B cell (primary cell): ENCODE results near the gene ABR. TPM values are rescaled to one million over a fixed set of nuclear protein-coding genes. Genes with fewer than 3 reads are reported as not detected.

Experiments
- ATAC-seq: fragments of 200-7000 bp; cut with Tn5 transposase; one replicate; pipeline ENCODE4 v1.10.0; 2021; ENCODE audit warnings: low read depth, mild to moderate bottlenecking, moderate number of reproducible peaks, moderate library complexity
- CTCF ChIA-PET: fragments of 350-600 bp; sonication (Branson Sonifier 250); formaldehyde crosslinking; loops from one replicate; lab custom pipeline; 2021; ENCODE audit warnings: antibody characterized with exemption, inconsistent platforms; lab: Charles Lee
- POLR2A ChIA-PET: fragments of 350-600 bp; sonication (Branson Sonifier 250); formaldehyde crosslinking; loops from one replicate; lab custom pipeline; 2021; ENCODE audit warnings: antibody characterized with exemption; lab: Charles Lee
- DNase-seq: peaks from one replicate; pipeline ENCODE4 v3.0.0; 2013
- H2AFZ ChIP-seq: 2 replicates; pipeline ENCODE4 v1.6.1; 2012; ENCODE audit warnings: mild to moderate bottlenecking, low read depth, low read length; ENCODE audit not compliant: insufficient read depth, poor library complexity, severe bottlenecking
- H3K27ac ChIP-seq, 2 donors: 1 replicate in 1 of 2; 2 replicates in 1 of 2; pipeline ENCODE4 v1.5.1; 2012 to 2013; ENCODE audit warnings: low read length in 2 of 2, mild to moderate bottlenecking in 2 of 2, moderate library complexity in 1 of 2
- H3K27me3 ChIP-seq, 4 experiments: fragments of 200-600 bp in 1 of 4; sonication (generic) in 1 of 4; replicated peaks in 1 of 4; 1 replicate in 2 of 4; 2 replicates in 2 of 4; pipeline versions ENCODE4 v1.6.1 to v1.7.0; 2013 to 2016; ENCODE audit warnings: low read length in 3 of 4, mild to moderate bottlenecking in 2 of 4, mixed read lengths in 1 of 4, moderate library complexity in 1 of 4; ENCODE audit not compliant: insufficient read depth in 4 of 4, control insufficient read depth in 3 of 4; ENCODE audit errors: control extremely low read depth in 1 of 4
- H3K36me3 ChIP-seq, 2 experiments: replicated peaks in 1 of 2; 1 replicate in 1 of 2; 2 replicates in 1 of 2; pipeline versions ENCODE4 v1.6.1 to v1.7.1; 2013; ENCODE audit warnings: low read length in 1 of 2; ENCODE audit not compliant: insufficient read depth in 2 of 2, control insufficient read depth in 1 of 2; ENCODE audit errors: control extremely low read depth in 1 of 2, extremely low read depth in 1 of 2
- H3K4me1 ChIP-seq, 2 donors: fragments of 200-600 bp in 1 of 2; sonication (generic) in 1 of 2; 1 replicate in 1 of 2; 2 replicates in 1 of 2; pipeline versions ENCODE4 v1.5.1 to v1.6.1; 2013 to 2017; ENCODE audit warnings: low read length in 2 of 2; ENCODE audit not compliant: control insufficient read depth in 2 of 2, insufficient read depth in 2 of 2
- H3K4me2 ChIP-seq: replicated peaks from 2 replicates; pipeline ENCODE3; 2012; ENCODE audit warnings: mild to moderate bottlenecking, low read depth, low read length; ENCODE audit not compliant: poor library complexity, severe bottlenecking
- H3K4me3 ChIP-seq, 5 experiments: fragments of 200-600 bp in 1 of 5; sonication (generic) in 1 of 5; 1 replicate in 3 of 5; 2 replicates in 2 of 5; pipeline versions ENCODE4 v1.5.1 to v1.7.0; 2011 to 2016; ENCODE audit warnings: low read length in 4 of 5, mild to moderate bottlenecking in 4 of 5, low read depth in 2 of 5, control low read depth in 1 of 5, moderate library complexity in 1 of 5; ENCODE audit not compliant: insufficient read depth in 1 of 5; ENCODE audit errors: control extremely low read depth in 1 of 5, extremely low read depth in 1 of 5
- H3K79me2 ChIP-seq: fragments of 200-600 bp; sonication (generic); one replicate; pipeline ENCODE4 v1.6.0; 2016; ENCODE audit warnings: low read length; ENCODE audit not compliant: control insufficient read depth, insufficient read depth
- H3K9ac ChIP-seq: fragments of 200-600 bp; sonication (generic); 2 replicates; pipeline ENCODE4 v1.6.1; 2017; ENCODE audit warnings: mild to moderate bottlenecking, low read length, moderate library complexity
- H3K9me3 ChIP-seq, 3 donors: one replicate each; pipeline versions ENCODE4 v1.6.1 to v1.7.1; 2013; ENCODE audit warnings: low read length in 2 of 3; ENCODE audit not compliant: control insufficient read depth in 2 of 3, insufficient read depth in 1 of 3; ENCODE audit errors: control extremely low read depth in 1 of 3
- H4K20me1 ChIP-seq: 2 replicates; pipeline ENCODE4 v1.6.0; 2012; ENCODE audit warnings: mild to moderate bottlenecking, low read length; ENCODE audit not compliant: insufficient read depth, control insufficient read depth, poor library complexity, severe bottlenecking
- H3K27ac Mint-ChIP-seq: one replicate; pipeline ENCODE4 v1.8.0; 2021; ENCODE audit warnings: mixed read lengths
- H3K27me3 Mint-ChIP-seq: one replicate; pipeline ENCODE4 v1.8.0; 2021; ENCODE audit warnings: mixed read lengths
- H3K4me1 Mint-ChIP-seq: one replicate; pipeline ENCODE4 v1.8.0; 2021; ENCODE audit warnings: mixed read lengths
- H3K4me3 Mint-ChIP-seq: one replicate; pipeline ENCODE4 v1.8.0; 2021; ENCODE audit warnings: mixed read lengths
- H3K9me3 Mint-ChIP-seq: one replicate; pipeline ENCODE4 v1.8.0; 2022; ENCODE audit warnings: mixed read lengths; ENCODE audit not compliant: insufficient read depth
- CTCF ChIP-seq: fragments of 200-600 bp; IDR thresholded peaks from one replicate; pipeline ENCODE4 v1.8.0; 2022; ENCODE audit warnings: antibody characterized with exemption, mild to moderate bottlenecking
- EZH2 ChIP-seq: IDR thresholded peaks from 2 replicates; pipeline ENCODE4 v1.6.1; 2012; ENCODE audit warnings: borderline replicate concordance, low read depth, mild to moderate bottlenecking, moderate library complexity, low read length; ENCODE audit not compliant: insufficient read depth, poor library complexity, severe bottlenecking
- WGBS: methylation state at CpG from one replicate; pipeline ENCODE4 v1.1.5; 2013; ENCODE audit warnings: missing lambda C conversion rate; ENCODE audit not compliant: insufficient coverage; 5-methylcytosine and 5-hydroxymethylcytosine counted together
- intact Hi-C: fragments of 100-400 bp; cut with micrococcal nuclease; formaldehyde crosslinking; loops from one replicate; pipeline ENCODE4 v1.10.0; 2022
- polyA plus RNA-seq: library from polyadenylated mRNA; depleted of rRNA; stranded (reverse); fragments of >200 nt; gene quantifications from 2 replicates; pipeline ENCODE4 v1.2.3, GENCODE V29; 2012
- total RNA-seq, 2 donors: library from RNA; stranded (reverse); fragments of 120-200 nt in 1 of 2; gene quantifications; 1 replicate in 1 of 2; 2 replicates in 1 of 2; pipeline versions ENCODE4 v1.2.3 to v1.2.4, GENCODE V29; 2013 to 2022

Gene ABR
- total and polyA plus RNA-seq, 2 donors (not counting 1 experiment from before 2014, with no cell fraction given), result 79.8 to 262 TPM

- Histone ChIP-seq H3K4me3 (no peak overlapping the region), H3K9ac (no peak overlapping the region), H3K27me3 (no peaks in the 10 kb centered on the region), H3K4me1 (no peaks in the 10 kb centered on the region), H3K27ac (no peak overlapping the region), H3K4me2 (no peak overlapping the region), H4K20me1 (peaks cover 90% of the 10 kb centered on the region), H2AFZ (no peak overlapping the region), H3K36me3 (peaks cover 0 to 4% of the 10 kb centered on the region in 2 experiments), H3K79me2 (peaks cover 80% of the 10 kb centered on the region), H3K9me3 (peaks cover 0 to 27% (median 0%) of the 10 kb centered on the region in 3 donors)
- TF ChIP-seq CTCF (no peak), EZH2 (no peak)
- H3K27me3 Mint-ChIP-seq, result no peaks in the 10 kb centered on the region
- WGBS, result 75% methylated on average over 4 of the region's 12 CpGs
- DNase-seq (no peak), ATAC-seq (no peak)
- no peak overlapping the region for H3K4me3 Mint-ChIP-seq
- no peak overlapping the region for H3K27ac Mint-ChIP-seq
- ChIA-PET CTCF (no interaction called here), POLR2A (no interaction called here)
- intact Hi-C loops, result no loop called here
- no peaks in the 10 kb centered on the region for H3K9me3 Mint-ChIP-seq
- peaks cover 6% of the 10 kb centered on the region for H3K4me1 Mint-ChIP-seq
Measured at GRCh38 chr17:1150863-1151600, 28.7 kb downstream of the ABR start.

GRCh38 chr17:1149869-1150268 lies 29.9 kb downstream of the ABR start:
- H3K27ac Mint-ChIP-seq, result no peak overlapping the region

More at GRCh38 chr17:1149869-1150268, 29.9 kb downstream of the ABR start:
- H4K20me1 ChIP-seq, result peaks cover 90% of the 10 kb centered on the region
- H3K4me1 ChIP-seq, result no peaks in the 10 kb centered on the region
- H3K27ac ChIP-seq, result no peak overlapping the region
- no peak overlapping the region for H2AFZ ChIP-seq
- ATAC-seq (no peak), DNase-seq (no peak)
- no peaks in the 10 kb centered on the region for H3K27me3 ChIP-seq
- H3K4me2 ChIP-seq, result no peak overlapping the region
- ChIA-PET POLR2A (no interaction called here), CTCF (no interaction called here)
- H3K27me3 Mint-ChIP-seq, result no peaks in the 10 kb centered on the region
- H3K79me2 ChIP-seq, result peaks cover 80% of the 10 kb centered on the region
- no peak for TF ChIP-seq EZH2
- TF ChIP-seq CTCF, result no peak
- H3K4me3 Mint-ChIP-seq, result no peak overlapping the region
- no peak overlapping the region for H3K9ac ChIP-seq
- H3K36me3 ChIP-seq, result peaks cover 0 to 4% of the 10 kb centered on the region in 2 experiments
- WGBS, result 92% methylated on average over 13 of the region's 13 CpGs
- peaks cover 6% of the 10 kb centered on the region for H3K4me1 Mint-ChIP-seq
- H3K9me3 Mint-ChIP-seq, result no peaks in the 10 kb centered on the region
- H3K4me3 ChIP-seq, result no peak overlapping the region
- intact Hi-C loops, result no loop called here
- peaks cover 0 to 27% (median 0%) of the 10 kb centered on the region in 3 donors for H3K9me3 ChIP-seq
